ENCODE results near the gene SLFN13.
"Not testable (repeated sequence)": the region's sequence is repeated elsewhere in the genome, so short reads cannot be mapped to it uniquely, and the experiment has no call there.

Gene SLFN13

GRCh38 chr17:35429702-35430101 is 18.9 kb downstream of the SLFN13 start:
- no peak for DNase-seq

- DNase-seq: no peak
These were observed 20.3 kb downstream of the SLFN13 start for GRCh38 chr17:35428229-35428628.

GRCh38 chr17:35423761-35424160 is 24.8 kb downstream of the SLFN13 start:
- DNase-seq: no peak

GRCh38 chr17:35421069-35421468 is 27.5 kb downstream of the SLFN13 start:
- not testable (repeated sequence) for DNase-seq

GRCh38 chr17:35416659-35417058 is 31.9 kb downstream of the SLFN13 start:
- DNase-seq: no peak

GRCh38 chr17:35414707-35415106 is 33.9 kb downstream of the SLFN13 start:
- DNase-seq: not testable (repeated sequence)

- DNase-seq: no peak
These were observed 34.3 kb downstream of the SLFN13 start for GRCh38 chr17:35414247-35414646.

- DNase-seq: no peak
These were observed 41.0 kb downstream of the SLFN13 start for GRCh38 chr17:35407531-35407930.

GRCh38 chr17:35406568-35406967 is 42.0 kb downstream of the SLFN13 start:
- no peak for DNase-seq

GRCh38 chr17:35404360-35404759 is 44.2 kb downstream of the SLFN13 start:
- no peak for DNase-seq

GRCh38 chr17:35393783-35394182 is 54.8 kb downstream of the SLFN13 start:
- not testable (repeated sequence) for DNase-seq

GRCh38 chr17:35390663-35391062 is 57.9 kb downstream of the SLFN13 start:
- no peak for DNase-seq

- DNase-seq: no peak
These were observed 58.4 kb downstream of the SLFN13 start for GRCh38 chr17:35390156-35390555.

GRCh38 chr17:35387496-35387895 is 61.1 kb downstream of the SLFN13 start:
- no peak for DNase-seq
